OCI-LY7 (cell line): ENCODE measurements around the gene TAF7. TPM values are rescaled to one million over a fixed set of nuclear protein-coding genes. Genes with fewer than 3 reads are reported as not detected.

Experiments used
- BruUV-seq: library from RNA; stranded (reverse); fragments of 400-500 nt; replicated peaks from 2 replicates; lab custom pipeline; 2021; lab: Mats Ljungman, UMichigan
- CTCF ChIA-PET: fragments of 300-600 bp; sonication (Branson Sonifier 250); formaldehyde crosslinking; loops from one replicate; lab custom pipeline; 2022; ENCODE audit warnings: antibody characterized with exemption; ENCODE audit not compliant: unreplicated experiment; lab: Charles Lee
- POLR2A ChIA-PET: fragments of 300-600 bp; sonication (Branson Sonifier 250); formaldehyde crosslinking; loops from one replicate; lab custom pipeline; 2022; ENCODE audit warnings: antibody characterized with exemption; lab: Charles Lee
- DNase-seq: peaks from one replicate; pipeline ENCODE4 v3.0.0-alpha.2; 2015; ENCODE audit warnings: low spot score
- H2AFZ ChIP-seq: fragments of 200-600 bp; sonication (generic), shearing (Covaris generic); 2 replicates; pipeline ENCODE4 v1.6.1; 2014; ENCODE audit warnings: mild to moderate bottlenecking, antibody characterized with exemption, low read length, moderate library complexity
- H3K27ac ChIP-seq: fragments of 200-600 bp; sonication (generic); 2 replicates; pipeline ENCODE4 v1.5.1; 2014; ENCODE audit warnings: mixed run types, low read depth, mild to moderate bottlenecking, moderate library complexity, low read length, inconsistent platforms; ENCODE audit not compliant: poor library complexity, severe bottlenecking
- H3K36me3 ChIP-seq: fragments of 200-600 bp; sonication (generic); 2 replicates; pipeline ENCODE4 v1.6.1; 2014; ENCODE audit warnings: mild to moderate bottlenecking, antibody characterized with exemption, low read length, moderate library complexity, mixed read lengths; ENCODE audit not compliant: insufficient read depth
- H3K4me1 ChIP-seq: fragments of 200-600 bp; sonication (generic); 2 replicates; pipeline ENCODE4 v1.5.1; 2014; ENCODE audit warnings: mild to moderate bottlenecking, low read length; ENCODE audit not compliant: insufficient read depth, poor library complexity, severe bottlenecking
- H3K4me2 ChIP-seq: fragments of 200-600 bp; sonication (generic); 2 replicates; pipeline ENCODE4 v1.6.1; 2014; ENCODE audit warnings: mild to moderate bottlenecking, low read length
- H3K4me3 ChIP-seq: fragments of 200-600 bp; sonication (generic); 2 replicates; pipeline ENCODE4 v1.5.1; 2014; ENCODE audit warnings: mild to moderate bottlenecking, low read depth, low read length; ENCODE audit not compliant: poor library complexity, severe bottlenecking
- H3K79me2 ChIP-seq: fragments of 200-600 bp; sonication (generic); 2 replicates; pipeline ENCODE4 v1.6.1; 2016; ENCODE audit warnings: low read depth, mild to moderate bottlenecking, low read length, moderate library complexity, mixed read lengths; ENCODE audit not compliant: insufficient read depth
- H3K9me2 ChIP-seq: fragments of 200-600 bp; sonication (generic); 2 replicates; pipeline ENCODE4 v1.6.1; 2016; ENCODE audit warnings: mild to moderate bottlenecking, low read length, mixed read lengths; ENCODE audit not compliant: insufficient read depth
- H3K9me3 ChIP-seq: fragments of 200-600 bp; sonication (generic); 2 replicates; pipeline ENCODE4 v1.6.1; 2014; ENCODE audit warnings: mild to moderate bottlenecking, mixed run types, low read length, mixed read lengths
- H4K20me1 ChIP-seq: fragments of 200-600 bp; sonication (generic); 2 replicates; pipeline ENCODE4 v1.6.1; 2014; ENCODE audit warnings: mild to moderate bottlenecking, antibody characterized with exemption, low read length, moderate library complexity, mixed read lengths; ENCODE audit not compliant: insufficient read depth
- EZH2phosphoT487 ChIP-seq: fragments of 200-600 bp; sonication (generic); IDR thresholded peaks from 2 replicates; pipeline ENCODE4 v1.6.1; 2018; ENCODE audit warnings: low read depth, borderline replicate concordance, mild to moderate bottlenecking, mixed run types, antibody characterized with exemption, low read length, moderate library complexity, mixed read lengths
- intact Hi-C: fragments of 100-400 bp; cut with micrococcal nuclease; formaldehyde crosslinking; loops from one replicate; pipeline ENCODE4 v1.10.0; 2022; ENCODE audit not compliant: unreplicated experiment
- total RNA-seq, 2 experiments: library from RNA; depleted of rRNA in 1 of 2; stranded (reverse); fragments of >200 nt in 1 of 2; shearing (Covaris generic) in 1 of 2; gene quantifications; 2 replicates each; pipeline ENCODE4 v1.2.3, GENCODE V29; 2014 to 2022
- TF ChIP-seq, protein P1 (sequence below): fragments of 200-600 bp; sonication (generic); conservative IDR thresholded peaks from 2 replicates; pipeline ENCODE4 v1.5.1; 2014; ENCODE audit warnings: mild to moderate bottlenecking, antibody characterized with exemption, low read length, moderate library complexity, mixed read lengths

TAF7 gene
- total RNA-seq, 2 experiments from 2014 or later, result 103 to 115 TPM

DNA sequence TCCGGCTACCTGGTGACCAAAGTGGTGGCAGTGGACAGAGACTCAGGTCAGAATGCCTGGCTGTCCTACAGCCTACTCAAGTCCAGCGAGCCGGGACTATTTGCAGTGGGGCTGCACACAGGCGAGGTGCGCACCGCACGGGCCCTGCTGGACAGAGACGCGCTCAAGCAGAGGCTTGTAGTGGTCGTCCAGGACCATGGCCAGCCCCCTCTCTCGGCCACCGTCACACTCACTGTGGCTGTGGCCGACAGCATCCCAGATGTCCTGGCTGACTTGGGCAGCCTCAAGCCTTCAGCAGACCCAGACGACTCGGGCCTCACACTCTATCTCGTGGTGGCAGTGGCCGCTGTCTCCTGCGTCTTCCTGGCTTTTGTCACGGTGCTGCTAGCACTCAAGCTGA lies 36.4 kb upstream of the TAF7 start:
- intact Hi-C loops, result loop anchor here (5.0 to 10.0 kb wide), 2 partner anchors 55 to 162 kb away; partner anchors contain the start of genes PCDHB10, PCDHB11 and PCDHGA10
- Histone ChIP-seq H3K4me2 (no peak overlapping the region), H3K9me2 (no peaks in the 10 kb centered on the region), H3K27ac (no peak overlapping the region), H3K36me3 (no peaks in the 10 kb centered on the region; the same call in 1 of the 2 replicates), H2AFZ (no peak overlapping the region), H3K4me3 (no peak overlapping the region), H3K9me3 (no peaks in the 10 kb centered on the region; the same call in 1 of the 2 replicates), H3K4me1 (peaks cover 25% of the 10 kb centered on the region), H3K79me2 (peaks cover 7% of the 10 kb centered on the region; the same call in 1 of the 2 replicates), H4K20me1 (no peaks in the 10 kb centered on the region)
- DNase-seq, result no peak
- TF ChIP-seq, protein P1, sequence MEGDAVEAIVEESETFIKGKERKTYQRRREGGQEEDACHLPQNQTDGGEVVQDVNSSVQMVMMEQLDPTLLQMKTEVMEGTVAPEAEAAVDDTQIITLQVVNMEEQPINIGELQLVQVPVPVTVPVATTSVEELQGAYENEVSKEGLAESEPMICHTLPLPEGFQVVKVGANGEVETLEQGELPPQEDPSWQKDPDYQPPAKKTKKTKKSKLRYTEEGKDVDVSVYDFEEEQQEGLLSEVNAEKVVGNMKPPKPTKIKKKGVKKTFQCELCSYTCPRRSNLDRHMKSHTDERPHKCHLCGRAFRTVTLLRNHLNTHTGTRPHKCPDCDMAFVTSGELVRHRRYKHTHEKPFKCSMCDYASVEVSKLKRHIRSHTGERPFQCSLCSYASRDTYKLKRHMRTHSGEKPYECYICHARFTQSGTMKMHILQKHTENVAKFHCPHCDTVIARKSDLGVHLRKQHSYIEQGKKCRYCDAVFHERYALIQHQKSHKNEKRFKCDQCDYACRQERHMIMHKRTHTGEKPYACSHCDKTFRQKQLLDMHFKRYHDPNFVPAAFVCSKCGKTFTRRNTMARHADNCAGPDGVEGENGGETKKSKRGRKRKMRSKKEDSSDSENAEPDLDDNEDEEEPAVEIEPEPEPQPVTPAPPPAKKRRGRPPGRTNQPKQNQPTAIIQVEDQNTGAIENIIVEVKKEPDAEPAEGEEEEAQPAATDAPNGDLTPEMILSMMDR, result no peak
- no peak for TF ChIP-seq EZH2phosphoT487
- POLR2A ChIA-PET, result no interaction called here
- BruUV-seq, result no TSS peak
- CTCF ChIA-PET, result no interaction called here

DNA sequence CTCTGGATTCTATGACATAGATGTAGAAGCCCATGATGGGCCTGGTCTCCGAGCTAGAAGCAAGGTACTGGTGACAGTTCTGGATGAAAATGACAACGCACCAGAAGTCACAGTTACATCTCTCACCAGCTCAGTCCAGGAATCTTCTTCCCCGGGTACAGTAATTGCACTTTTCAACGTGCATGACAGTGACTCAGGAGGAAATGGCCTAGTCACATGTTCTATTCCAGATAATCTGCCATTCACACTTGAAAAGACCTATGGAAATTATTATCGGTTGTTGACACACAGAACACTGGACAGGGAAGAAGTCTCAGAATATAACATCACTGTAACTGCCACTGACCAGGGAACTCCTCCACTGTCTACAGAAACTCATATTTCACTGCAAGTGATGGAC lies 35.5 kb upstream of the TAF7 start:
- Histone ChIP-seq H3K4me2 (no peak overlapping the region), H3K4me1 (peaks cover 19% of the 10 kb centered on the region), H3K9me2 (no peaks in the 10 kb centered on the region), H2AFZ (no peak overlapping the region), H3K36me3 (no peaks in the 10 kb centered on the region; the same call in 1 of the 2 replicates), H3K79me2 (peaks cover 7% of the 10 kb centered on the region; the same call in 1 of the 2 replicates), H4K20me1 (no peaks in the 10 kb centered on the region), H3K27ac (no peak overlapping the region), H3K4me3 (no peak overlapping the region), H3K9me3 (no peaks in the 10 kb centered on the region; the same call in 1 of the 2 replicates)
- BruUV-seq, result no TSS peak
- no peak for TF ChIP-seq EZH2phosphoT487
- TF ChIP-seq, protein P1, result no peak
- no peak for DNase-seq
- ChIA-PET CTCF (interaction anchor here (1.1 to 1.4 kb wide), 2 partner anchors 37 to 208 kb away, joined by 3 read pairs; no protein-coding TSS in a partner anchor), POLR2A (interaction anchor here (0.5 kb wide), 1 partner anchor 185 kb away, joined by 3 read pairs; no protein-coding TSS in a partner anchor)
- intact Hi-C loops, result loop anchor here (5.0 to 10.0 kb wide), 2 partner anchors 56 to 161 kb away; partner anchors contain the start of genes PCDHB10, PCDHB11 and PCDHGA10

DNA sequence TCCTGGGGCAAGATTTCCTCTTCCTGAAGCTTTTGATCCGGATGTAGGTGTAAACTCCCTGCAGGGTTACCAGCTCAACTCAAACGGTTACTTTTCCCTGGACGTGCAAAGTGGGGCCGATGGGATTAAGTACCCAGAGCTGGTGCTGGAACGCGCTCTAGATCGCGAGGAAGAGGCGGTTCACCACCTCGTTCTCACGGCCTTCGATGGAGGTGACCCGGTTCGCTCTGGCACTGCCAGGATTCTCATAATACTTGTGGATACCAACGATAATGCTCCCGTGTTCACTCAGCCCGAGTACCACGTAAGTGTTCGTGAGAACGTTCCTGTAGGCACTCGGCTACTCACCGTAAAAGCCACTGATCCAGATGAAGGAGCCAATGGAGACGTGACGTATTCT lies 35.1 kb upstream of the TAF7 start:
- TF ChIP-seq EZH2phosphoT487, result no peak
- TF ChIP-seq, protein P1, result no peak
- Histone ChIP-seq H3K9me3 (no peaks in the 10 kb centered on the region), H3K9me2 (no peaks in the 10 kb centered on the region), H3K36me3 (no peaks in the 10 kb centered on the region), H3K4me1 (peaks cover 14% of the 10 kb centered on the region), H3K4me2 (no peak overlapping the region), H3K79me2 (peaks cover 4% of the 10 kb centered on the region; the same call in 1 of the 2 replicates), H3K27ac (no peak overlapping the region), H2AFZ (no peak overlapping the region), H4K20me1 (no peaks in the 10 kb centered on the region), H3K4me3 (no peak overlapping the region)
- ChIA-PET POLR2A (no interaction called here), CTCF (interaction anchor here (1.1 to 1.4 kb wide), 2 partner anchors 37 to 208 kb away, joined by 3 read pairs; no protein-coding TSS in a partner anchor)
- no peak for DNase-seq
- BruUV-seq, result no TSS peak
- intact Hi-C loops, result loop anchor here (1.0 to 10.0 kb wide), 3 partner anchors 24 to 161 kb away; partner anchors contain the start of genes PCDHB10, PCDHB11 and PCDHGA10
